ENCODE results near the gene SMYD3. TPM values are rescaled to one million over a fixed set of nuclear protein-coding genes. Genes with fewer than 3 reads are reported as not detected.

Gene SMYD3
- total and polyA plus RNA-seq, 4 donors: 10.5 to 40.1 (median 32.5) TPM

- Histone ChIP-seq H3K9me3 (ENCODE audit: control insufficient read depth in 4 of 4, insufficient read depth in 3 of 4, low read length in 3 of 4) (no peaks in the 10 kb centered on the region), H3K36me3 (ENCODE audit: control insufficient read depth in 4 of 4, insufficient read depth in 4 of 4, low read length in 4 of 4) (no peaks in the 10 kb centered on the region), H3K4me3 (no peak overlapping the region), H3K27me3 (ENCODE audit: control insufficient read depth in 3 of 3, insufficient read depth in 3 of 3, low read length in 2 of 3) (no peaks in the 10 kb centered on the region), H3K9ac (ENCODE audit: insufficient read depth in 1 of 2, low read length in 2 of 2) (no peak overlapping the region), H3K27ac (ENCODE audit: low read depth in 1 of 2, low read length in 1 of 2) (no peak overlapping the region), H3K4me1 (ENCODE audit: control insufficient read depth in 5 of 5, insufficient read depth in 5 of 5, low read length in 5 of 5) (peaks cover 0 to 14% (median 3%) of the 10 kb centered on the region in 5 donors)
- WGBS, 2 donors: 94 to 98% methylated on average over 5 of the region's 5 CpGs
- TF ChIP-seq CTCF (IDR thresholded peaks at IDR 0.05; ENCODE audit: control extremely low read depth, extremely low read depth): no peak
- DNase-seq: no peak
- no peak for ATAC-seq (ENCODE audit: insufficient read depth, low FRiP score)
Observed at GRCh38 chr1:246434335-246434734, 72.7 kb downstream of the SMYD3 start.

- ATAC-seq (ENCODE audit: insufficient read depth, low FRiP score): no peak
Observed at GRCh38 chr1:246428542-246429308, 78.4 kb downstream of the SMYD3 start.

GRCh38 chr1:246427611-246428010, 79.5 kb downstream of the SMYD3 start:
- Histone ChIP-seq H3K9ac (ENCODE audit: insufficient read depth in 1 of 2, low read length in 2 of 2) (no peak overlapping the region), H3K4me3 (no peak overlapping the region), H3K27me3 (ENCODE audit: control insufficient read depth in 3 of 3, insufficient read depth in 3 of 3, low read length in 2 of 3) (no peaks in the 10 kb centered on the region), H3K27ac (ENCODE audit: low read depth in 1 of 2, low read length in 1 of 2) (no peak overlapping the region), H3K9me3 (ENCODE audit: control insufficient read depth in 4 of 4, insufficient read depth in 3 of 4, low read length in 3 of 4) (no peaks in the 10 kb centered on the region), H3K36me3 (ENCODE audit: control insufficient read depth in 4 of 4, insufficient read depth in 4 of 4, low read length in 4 of 4) (no peaks in the 10 kb centered on the region), H3K4me1 (ENCODE audit: control insufficient read depth in 5 of 5, insufficient read depth in 5 of 5, low read length in 5 of 5) (peaks cover 0 to 1% (median 0%) of the 10 kb centered on the region in 5 donors)
- WGBS, 2 donors: 93 to 96% methylated on average over 3 of the region's 3 CpGs
- ATAC-seq (ENCODE audit: insufficient read depth, low FRiP score): no peak
- DNase-seq: no peak
- TF ChIP-seq CTCF (IDR thresholded peaks at IDR 0.05; ENCODE audit: control extremely low read depth, extremely low read depth): no peak

More at GRCh38 chr1:246428542-246429308, 78.4 kb downstream of the SMYD3 start:
- no peaks in the 10 kb centered on the region for H3K9me3 ChIP-seq (ENCODE audit: control insufficient read depth in 4 of 4, insufficient read depth in 3 of 4, low read length in 3 of 4)
- H3K27me3 ChIP-seq (ENCODE audit: control insufficient read depth in 3 of 3, insufficient read depth in 3 of 3, low read length in 2 of 3): no peaks in the 10 kb centered on the region
- no peak overlapping the region for H3K27ac ChIP-seq (ENCODE audit: low read depth in 1 of 2, low read length in 1 of 2)
- no peak for DNase-seq
- peaks cover 0 to 1% (median 0%) of the 10 kb centered on the region in 5 donors for H3K4me1 ChIP-seq (ENCODE audit: control insufficient read depth in 5 of 5, insufficient read depth in 5 of 5, low read length in 5 of 5)
- H3K4me3 ChIP-seq: no peak overlapping the region
- no peak overlapping the region for H3K9ac ChIP-seq (ENCODE audit: insufficient read depth in 1 of 2, low read length in 2 of 2)
- no peak for TF ChIP-seq CTCF (IDR thresholded peaks at IDR 0.05; ENCODE audit: control extremely low read depth, extremely low read depth)
- 70 to 79% methylated on average over 9 of the region's 9 CpGs for WGBS, 2 donors
- no peaks in the 10 kb centered on the region for H3K36me3 ChIP-seq (ENCODE audit: control insufficient read depth in 4 of 4, insufficient read depth in 4 of 4, low read length in 4 of 4)
